NCI-H460 (cell line): Measurements from ENCODE around the gene DENND1A. TPM values are rescaled to one million over a fixed set of nuclear protein-coding genes. Genes with fewer than 3 reads are reported as not detected.

ENCODE experiments used
- DNase-seq: peaks from one replicate; pipeline ENCODE4 v3.0.0-alpha.2; 2016; ENCODE audit warnings: low read depth; ENCODE audit errors: extremely low read depth
- total RNA-seq: library from RNA; depleted of rRNA; stranded (reverse); fragments of >200 nt; shearing (Covaris generic); gene quantifications from 2 replicates; pipeline ENCODE4 v1.2.3, GENCODE V29; 2014

The DENND1A gene
- total RNA-seq, 1 experiment from 2014 or later, result 32.7 TPM

GRCh38 chr9:123691765-123692303 lies 238.1 kb downstream of the DENND1A start:
- no peak for DNase-seq

DNA sequence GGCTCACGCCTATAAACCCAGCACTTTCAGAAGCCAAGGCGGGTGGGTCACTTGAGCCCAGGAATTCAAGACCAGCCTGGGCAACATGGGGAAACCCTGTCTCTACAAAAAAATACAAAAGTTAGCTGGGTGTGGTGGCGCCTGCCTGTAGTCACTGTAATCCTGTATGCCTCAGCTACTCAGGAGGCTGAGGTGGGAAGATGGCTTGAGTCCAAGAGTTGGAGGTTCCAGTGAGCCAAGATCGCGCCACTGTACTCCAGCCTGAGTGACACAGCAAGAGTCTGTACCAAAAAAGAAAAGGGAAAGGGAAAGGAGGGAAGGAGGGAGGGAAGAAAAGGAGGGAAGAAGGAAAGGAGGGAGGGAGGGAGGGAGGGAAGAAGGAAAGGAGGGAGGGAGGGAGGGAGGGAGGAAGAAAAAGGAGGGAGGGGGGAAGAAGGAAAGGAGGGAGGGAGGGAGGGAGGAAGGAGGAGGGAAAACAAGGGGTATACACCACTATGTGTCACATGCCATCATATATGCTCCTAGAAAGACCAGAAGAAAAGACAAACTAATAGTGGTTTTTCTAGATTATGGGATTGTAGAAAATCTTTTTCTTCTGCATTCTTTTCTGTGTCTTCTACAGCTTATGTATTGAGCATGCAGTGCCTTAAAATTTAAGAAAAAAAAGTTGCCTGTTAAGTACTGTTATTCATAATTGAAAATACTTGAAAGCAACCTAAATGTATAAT lies 240.1 kb downstream of the DENND1A start:
- no peak for DNase-seq

DNA sequence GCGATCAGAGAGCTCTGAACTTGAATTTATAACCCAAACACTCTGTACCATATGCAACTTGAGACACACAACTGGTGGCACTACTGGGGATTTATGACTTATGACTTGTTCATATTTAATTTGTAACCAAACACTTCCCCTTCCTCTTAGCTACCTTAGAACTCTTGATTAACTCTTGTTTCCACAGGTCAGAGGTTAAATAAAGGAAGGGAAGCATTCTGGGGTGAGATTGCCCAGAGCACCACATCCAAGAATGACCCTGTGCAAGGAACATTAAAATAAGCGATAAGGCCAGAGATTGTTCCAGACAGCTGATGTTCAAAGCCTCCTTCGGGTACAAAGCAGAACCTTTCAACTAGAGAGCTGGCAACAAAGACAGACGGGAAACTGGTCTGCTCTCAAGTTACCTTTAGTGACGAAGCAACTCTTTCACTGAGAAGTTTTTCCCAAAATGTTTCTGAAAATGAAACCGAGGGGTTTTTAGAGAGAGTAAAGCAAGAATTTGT lies 242.6 kb downstream of the DENND1A start:
- DNase-seq, result no peak

DNA sequence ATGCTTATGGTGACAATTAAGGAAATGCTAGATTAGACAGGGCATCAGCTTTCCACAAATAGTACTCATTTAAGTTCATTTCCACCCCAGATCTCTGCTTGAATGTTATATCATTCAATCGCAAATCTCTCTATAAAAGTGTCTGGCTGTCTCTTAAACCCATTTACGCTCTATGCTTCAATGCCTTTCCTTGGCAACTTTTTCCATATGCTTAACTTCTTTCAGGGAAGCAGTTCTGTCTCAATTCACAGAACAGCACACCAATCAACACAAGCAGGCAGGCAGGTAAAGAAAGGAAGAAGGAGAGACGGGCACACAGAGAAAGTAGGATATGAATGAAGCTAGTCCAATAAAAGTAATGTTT lies 243.1 kb downstream of the DENND1A start:
- DNase-seq, result no peak

DNA sequence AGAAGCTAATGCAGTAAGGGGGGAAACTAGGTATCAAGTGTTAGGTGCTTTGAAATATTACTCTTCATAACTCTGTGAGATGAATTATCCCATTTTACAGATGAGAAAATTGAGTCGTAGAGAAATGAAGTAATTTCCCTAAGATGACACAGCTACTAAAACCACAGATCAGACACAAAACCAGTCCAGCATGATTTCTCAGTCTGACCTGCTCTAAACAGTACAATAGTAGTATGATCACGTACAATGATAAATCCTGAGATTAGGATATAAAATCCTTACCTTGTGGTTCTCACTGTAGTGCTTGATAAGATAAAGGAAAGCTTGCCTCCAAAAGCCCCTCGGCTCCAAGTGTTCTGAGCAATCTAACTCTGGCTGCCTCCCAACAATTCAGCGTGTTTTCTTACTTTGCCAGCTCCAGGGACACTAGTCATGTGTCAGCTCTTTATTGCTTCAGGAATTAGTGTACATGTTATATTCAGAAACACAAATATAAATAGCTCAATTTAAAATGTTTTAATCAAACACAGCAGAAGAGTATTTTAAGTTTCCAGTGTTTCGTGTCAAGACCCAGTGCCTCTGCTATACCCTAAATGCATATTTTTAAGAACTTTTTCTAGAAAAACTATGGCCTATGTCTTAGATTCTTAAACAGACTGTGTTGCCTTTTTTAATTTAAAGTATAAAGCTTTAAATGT lies 243.6 kb downstream of the DENND1A start:
- DNase-seq, result no peak

DNA sequence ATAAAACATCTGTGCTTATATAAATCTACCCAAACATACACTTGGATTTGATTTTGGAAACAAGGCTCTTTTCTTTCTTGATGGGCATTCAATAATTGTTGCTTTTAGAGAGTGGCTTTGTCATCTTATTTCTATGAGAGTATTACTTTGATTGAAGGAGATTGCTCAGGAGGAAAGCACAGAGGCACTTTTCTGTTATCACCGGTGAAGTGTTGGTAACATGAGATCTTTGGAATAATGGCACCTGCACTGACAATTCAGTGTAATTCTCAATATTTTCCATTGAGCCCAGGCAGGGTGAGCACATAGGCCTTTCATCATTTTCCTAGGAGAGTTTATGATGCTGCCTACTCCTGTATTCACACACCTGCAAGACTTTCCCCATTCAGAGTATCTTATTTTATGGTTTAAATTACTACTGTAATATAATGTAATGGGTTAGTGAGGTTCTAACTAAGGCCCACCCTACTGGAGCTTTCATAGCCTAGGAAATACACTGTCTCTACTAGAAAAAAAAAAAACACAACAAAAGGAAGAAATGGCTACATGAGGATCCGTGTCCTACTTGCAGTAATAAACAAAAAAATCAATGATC lies 244.3 kb downstream of the DENND1A start:
- no peak for DNase-seq

DNA sequence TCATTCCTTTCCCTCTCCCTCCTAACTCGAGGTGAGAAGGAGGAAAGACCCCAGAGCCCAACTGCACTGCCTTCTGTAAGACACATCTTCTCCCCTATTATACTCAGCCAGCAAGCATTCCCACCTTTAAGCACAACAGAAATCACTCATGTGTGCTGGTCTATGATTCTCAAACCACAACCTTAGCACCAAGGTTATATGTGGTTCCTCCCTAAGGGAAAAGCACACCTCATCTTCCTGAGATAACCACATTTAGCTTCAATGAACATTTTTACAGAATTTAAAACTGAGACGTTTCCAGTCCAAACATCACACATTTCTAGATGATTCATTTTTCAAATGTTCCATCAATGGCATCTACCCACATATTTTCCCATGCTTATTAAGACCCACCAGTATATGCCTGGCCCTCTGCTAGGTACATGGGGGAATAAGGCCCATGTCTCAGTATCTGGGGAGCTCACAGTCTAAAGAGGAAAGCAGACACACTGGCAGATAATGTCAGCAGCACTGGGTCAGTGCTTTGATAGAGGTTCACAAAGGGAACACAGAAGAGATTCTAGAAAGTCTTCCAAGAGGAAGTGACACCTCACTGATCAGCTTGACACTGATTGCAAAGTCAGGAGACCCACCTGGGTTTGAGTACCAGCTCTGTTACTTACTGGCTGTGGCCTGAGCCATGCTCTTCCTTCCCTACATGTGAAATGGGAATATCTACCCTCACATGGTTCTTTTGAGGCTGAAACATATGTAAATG lies 245.4 kb downstream of the DENND1A start:
- no peak for DNase-seq

- no peak for DNase-seq
These were observed 247.2 kb downstream of the DENND1A start for GRCh38 chr9:123682746-123683145.

DNA sequence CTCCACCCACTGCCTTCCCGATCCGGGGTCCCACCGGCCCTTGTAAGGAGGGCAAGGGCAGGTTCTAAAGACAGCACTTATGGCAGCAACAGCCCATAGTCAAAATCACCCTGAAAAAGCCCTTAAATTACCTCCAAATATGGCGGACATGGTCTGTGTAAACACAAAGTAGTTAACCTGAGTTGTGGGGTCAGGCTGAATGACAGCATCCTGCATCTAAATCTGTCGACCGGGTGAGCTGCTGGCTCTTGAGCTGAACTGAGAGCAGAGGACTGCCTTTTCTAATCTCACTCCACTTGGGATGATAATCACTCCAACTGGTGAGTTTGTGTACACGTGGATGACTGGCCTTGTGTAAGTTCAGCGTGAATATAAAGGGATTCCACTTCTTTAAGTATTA lies 249.6 kb downstream of the DENND1A start:
- no peak for DNase-seq

DNA sequence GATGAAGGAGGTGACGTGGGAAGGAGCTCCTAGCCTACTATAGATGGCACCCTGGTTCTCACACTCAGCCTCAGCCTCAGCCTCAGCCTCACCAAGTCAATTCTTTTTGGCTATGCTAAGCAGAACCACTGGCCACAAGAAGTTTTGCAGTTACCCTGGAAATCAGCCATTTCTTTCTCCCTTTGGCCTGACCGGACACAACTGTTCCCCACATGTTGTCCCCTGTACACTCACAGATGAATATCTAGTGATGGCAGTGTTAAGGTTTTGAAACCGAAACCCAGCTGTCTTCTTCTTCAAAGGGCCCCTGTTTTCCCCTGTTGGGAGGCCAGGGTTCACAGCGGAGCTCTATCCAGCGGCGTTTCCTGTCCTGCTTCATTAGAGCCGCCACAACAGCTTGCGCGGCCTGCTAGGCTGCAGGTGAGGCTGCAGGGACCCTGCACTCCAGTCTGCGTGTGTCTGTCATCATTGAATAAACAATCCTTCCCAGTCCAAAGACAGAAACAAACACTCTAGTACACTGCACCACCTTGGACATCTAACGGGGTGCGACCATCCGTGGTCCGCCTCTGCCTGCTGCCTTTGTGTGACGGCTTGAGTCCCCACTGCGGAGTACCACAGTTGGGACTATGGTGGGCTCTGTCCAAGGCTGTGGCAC lies 250.5 kb downstream of the DENND1A start:
- no peak for DNase-seq

DNA sequence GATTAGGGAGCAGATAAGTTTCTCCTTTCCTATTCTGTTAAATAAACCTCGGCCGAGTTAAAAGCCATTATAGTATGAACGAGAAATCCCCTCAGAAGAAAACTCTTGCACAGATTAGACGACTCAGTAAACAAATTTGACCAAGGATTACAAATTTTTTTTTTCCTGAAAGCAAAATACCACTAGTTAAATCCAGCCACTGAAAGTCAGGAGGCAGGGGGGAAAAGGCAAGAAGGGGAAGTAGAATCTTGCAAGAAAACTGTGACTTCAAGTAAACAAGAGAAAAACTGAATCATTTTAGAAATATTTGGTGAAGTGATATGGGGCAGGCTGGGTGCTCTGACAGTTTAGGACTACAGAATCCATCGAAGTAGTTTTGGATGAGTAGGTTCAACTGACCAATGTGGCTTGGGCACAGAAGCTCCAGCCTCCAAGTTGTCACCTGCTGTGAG lies 251.0 kb downstream of the DENND1A start:
- DNase-seq, result peak; percentile 12

- peak; percentile 55 for DNase-seq
These were observed 251.7 kb downstream of the DENND1A start for GRCh38 chr9:123678038-123678877.

DNA sequence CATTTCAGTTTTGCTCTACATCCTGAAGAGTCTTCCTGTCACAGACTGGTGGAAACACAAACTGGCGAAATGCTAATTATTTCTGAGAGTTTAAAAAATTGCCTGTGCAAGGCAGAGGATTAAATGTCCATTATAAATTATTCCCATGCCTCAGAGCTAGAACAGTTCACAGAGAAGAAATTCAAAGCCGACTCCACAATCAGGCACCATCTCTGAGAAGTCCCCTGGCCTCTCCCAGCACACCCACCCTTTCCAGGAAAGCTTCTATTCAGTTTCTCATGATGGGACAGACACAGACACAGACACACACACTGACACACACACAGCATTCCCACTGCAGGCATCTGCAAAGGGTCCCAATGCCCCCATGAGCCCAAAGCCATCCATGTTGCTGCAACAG lies 253.1 kb downstream of the DENND1A start:
- no peak for DNase-seq

- DNase-seq, result no peak
These were observed 260.6 kb downstream of the DENND1A start for GRCh38 chr9:123669346-123669745.

GRCh38 chr9:123663529-123663928 lies 266.4 kb downstream of the DENND1A start:
- DNase-seq, result no peak

GRCh38 chr9:123662057-123662776 lies 267.7 kb downstream of the DENND1A start:
- DNase-seq, result no peak

GRCh38 chr9:123660691-123661466 lies 269.0 kb downstream of the DENND1A start:
- DNase-seq, result no peak

DNA sequence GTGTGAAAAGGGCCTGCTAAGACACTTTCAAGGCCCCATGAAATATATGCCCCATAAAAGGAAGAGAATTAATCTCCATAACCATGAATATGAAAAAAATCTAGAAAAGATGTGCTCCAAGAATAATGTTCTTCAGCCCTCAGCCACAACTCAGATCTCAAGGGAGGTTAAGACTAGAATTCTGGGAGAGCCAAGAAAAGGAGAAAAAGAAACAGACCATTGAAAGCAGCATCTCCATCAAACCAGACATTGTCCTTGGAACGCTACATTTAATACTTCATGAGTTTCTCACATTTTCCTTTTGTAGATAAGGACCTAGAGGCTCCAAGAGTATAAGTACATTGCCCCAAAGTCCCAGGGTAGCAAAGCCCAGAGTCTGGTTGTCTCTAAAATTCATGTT lies 270.6 kb downstream of the DENND1A start:
- DNase-seq, result no peak
